ENCODE results near the gene SLX4.

Gene SLX4

DNA sequence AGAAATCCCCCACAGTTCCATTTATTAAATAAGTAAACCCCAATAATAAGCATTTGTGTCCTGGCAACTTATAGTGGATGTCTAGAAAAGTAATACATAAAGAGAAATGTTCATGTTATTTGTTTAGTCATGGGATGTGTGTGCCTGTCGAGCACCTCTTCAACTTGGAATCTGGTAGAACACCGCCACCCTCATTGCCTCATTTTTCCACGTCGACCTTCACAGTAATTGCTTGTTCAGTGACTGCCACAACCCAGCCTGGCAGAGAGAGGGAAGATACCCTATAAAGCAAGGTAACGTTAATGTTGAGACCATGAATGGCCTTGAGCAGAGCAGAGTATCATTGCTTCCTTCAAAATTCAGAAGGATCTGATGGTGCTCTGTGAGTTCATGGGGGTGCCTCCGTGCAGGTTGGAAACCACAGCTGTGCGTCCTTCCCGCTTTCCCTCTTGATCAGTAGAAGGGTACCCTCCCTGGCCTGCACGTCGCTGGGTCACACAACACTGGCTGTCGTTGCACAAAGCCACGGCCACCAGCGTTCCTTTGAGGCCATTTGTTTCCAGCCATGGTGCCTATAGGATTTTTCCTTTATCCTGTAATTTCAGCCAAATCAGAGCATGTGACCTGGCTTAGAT lies 39.3 kb upstream of the SLX4 start:
- H3K9me3 ChIP-seq (ENCODE audit: control insufficient read depth, low read length): no peaks in the 10 kb centered on the region
- no peaks in the 10 kb centered on the region for H3K4me1 ChIP-seq (ENCODE audit: control insufficient read depth, insufficient read depth, low read length)
- H3K9ac ChIP-seq (ENCODE audit: low read length): no peak overlapping the region
- no peaks in the 10 kb centered on the region for H3K27me3 ChIP-seq (replicated peaks; ENCODE audit: control insufficient read depth, insufficient read depth, low read length)
- no peak for DNase-seq (ENCODE audit: low read depth)
- no peak overlapping the region for H3K4me3 ChIP-seq (ENCODE audit: low read length)
- peaks cover 13% of the 10 kb centered on the region for H3K36me3 ChIP-seq (ENCODE audit: control insufficient read depth, insufficient read depth, low read length, severe bottlenecking)

DNA sequence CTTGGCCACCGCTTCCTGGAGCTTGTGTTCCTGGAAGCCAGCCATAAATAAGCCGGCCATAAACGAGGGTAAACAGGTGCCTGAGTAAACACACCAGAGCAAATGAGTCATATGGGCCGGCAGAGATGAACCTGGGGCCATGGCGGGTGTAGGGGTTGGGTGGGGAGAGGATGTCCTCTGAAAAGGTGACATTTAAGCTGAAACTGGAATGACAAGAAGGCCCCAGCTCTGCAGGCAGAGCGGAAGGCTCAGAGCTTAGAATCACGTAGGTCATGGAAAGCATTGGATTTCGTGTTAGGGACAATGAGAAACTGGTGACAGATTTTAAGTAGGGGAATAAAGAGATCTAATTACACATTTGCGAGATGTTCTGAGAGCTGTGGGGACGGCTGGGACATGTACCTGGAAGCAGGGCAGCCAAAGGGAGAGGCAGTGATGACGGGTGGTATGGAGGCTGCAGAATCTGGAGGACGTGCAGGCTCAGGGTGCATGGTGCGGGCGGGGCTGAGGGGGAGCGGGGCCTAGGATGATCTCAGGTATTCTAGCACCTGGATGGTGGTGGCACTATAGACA lies 35.0 kb upstream of the SLX4 start:
- Histone ChIP-seq H3K9ac (ENCODE audit: low read length) (no peak overlapping the region), H3K27me3 (replicated peaks; ENCODE audit: control insufficient read depth, insufficient read depth, low read length) (no peaks in the 10 kb centered on the region), H3K36me3 (ENCODE audit: control insufficient read depth, insufficient read depth, low read length, severe bottlenecking) (peaks cover 2% of the 10 kb centered on the region), H3K4me3 (ENCODE audit: low read length) (no peak overlapping the region), H3K9me3 (ENCODE audit: control insufficient read depth, low read length) (no peaks in the 10 kb centered on the region), H3K4me1 (ENCODE audit: control insufficient read depth, insufficient read depth, low read length) (no peaks in the 10 kb centered on the region)
- no peak for DNase-seq (ENCODE audit: low read depth)

DNA sequence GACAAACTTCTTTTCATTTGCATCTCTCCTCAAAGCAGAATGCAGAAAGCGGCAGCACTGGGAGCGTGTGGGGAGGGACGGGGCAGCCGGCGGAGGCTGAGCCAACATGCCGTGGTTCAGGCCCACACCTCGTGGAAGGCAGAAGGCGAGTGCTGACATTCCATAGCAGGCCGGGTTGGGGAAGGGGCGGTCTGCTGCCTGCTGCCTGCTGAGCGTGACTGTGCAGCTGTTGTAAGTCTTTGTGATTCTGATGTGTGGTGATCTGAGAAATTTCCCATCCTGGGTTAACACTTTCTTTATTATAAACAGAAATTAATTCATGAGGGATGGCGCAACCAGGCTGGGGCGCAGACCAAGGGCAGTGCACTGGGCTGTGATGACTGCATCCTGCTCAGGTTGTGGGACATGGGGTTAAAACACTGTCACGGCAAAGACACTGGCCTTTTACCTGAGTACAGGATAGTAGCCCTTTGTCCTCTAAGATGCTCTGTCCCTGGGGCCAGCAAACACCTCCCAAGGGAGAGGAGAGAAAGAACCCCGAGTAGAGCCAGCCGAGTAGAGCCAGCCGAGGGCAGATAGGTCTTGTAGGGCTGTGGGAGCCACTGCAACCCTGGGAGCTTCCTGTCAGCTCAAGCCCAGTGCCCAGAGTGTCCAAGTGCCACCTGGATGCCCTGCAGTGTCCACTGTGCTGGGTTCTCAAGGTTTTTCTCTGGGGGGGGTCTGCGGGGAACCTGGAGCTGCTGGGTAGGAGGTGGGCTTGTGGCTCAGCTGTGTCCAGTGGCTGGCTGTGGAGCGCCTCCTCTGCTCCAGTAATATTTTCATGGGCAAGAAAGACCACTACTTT lies 34.3 kb upstream of the SLX4 start:
- H3K27me3 ChIP-seq (replicated peaks; ENCODE audit: control insufficient read depth, insufficient read depth, low read length): no peaks in the 10 kb centered on the region
- H3K9ac ChIP-seq (ENCODE audit: low read length): no peak overlapping the region
- DNase-seq (ENCODE audit: low read depth): no peak
- no peaks in the 10 kb centered on the region for H3K4me1 ChIP-seq (ENCODE audit: control insufficient read depth, insufficient read depth, low read length)
- H3K4me3 ChIP-seq (ENCODE audit: low read length): no peak overlapping the region
- H3K36me3 ChIP-seq (ENCODE audit: control insufficient read depth, insufficient read depth, low read length, severe bottlenecking): no peaks in the 10 kb centered on the region
- H3K9me3 ChIP-seq (ENCODE audit: control insufficient read depth, low read length): no peaks in the 10 kb centered on the region

GRCh38 chr16:3645108-3645503 lies 33.7 kb upstream of the SLX4 start:
- Histone ChIP-seq H3K36me3 (ENCODE audit: control insufficient read depth, insufficient read depth, low read length, severe bottlenecking) (no peaks in the 10 kb centered on the region), H3K9ac (ENCODE audit: low read length) (no peak overlapping the region), H3K9me3 (ENCODE audit: control insufficient read depth, low read length) (no peaks in the 10 kb centered on the region), H3K27me3 (replicated peaks; ENCODE audit: control insufficient read depth, insufficient read depth, low read length) (no peaks in the 10 kb centered on the region), H3K4me3 (ENCODE audit: low read length) (no peak overlapping the region), H3K4me1 (ENCODE audit: control insufficient read depth, insufficient read depth, low read length) (no peaks in the 10 kb centered on the region)
- no peak for DNase-seq (ENCODE audit: low read depth)

DNA sequence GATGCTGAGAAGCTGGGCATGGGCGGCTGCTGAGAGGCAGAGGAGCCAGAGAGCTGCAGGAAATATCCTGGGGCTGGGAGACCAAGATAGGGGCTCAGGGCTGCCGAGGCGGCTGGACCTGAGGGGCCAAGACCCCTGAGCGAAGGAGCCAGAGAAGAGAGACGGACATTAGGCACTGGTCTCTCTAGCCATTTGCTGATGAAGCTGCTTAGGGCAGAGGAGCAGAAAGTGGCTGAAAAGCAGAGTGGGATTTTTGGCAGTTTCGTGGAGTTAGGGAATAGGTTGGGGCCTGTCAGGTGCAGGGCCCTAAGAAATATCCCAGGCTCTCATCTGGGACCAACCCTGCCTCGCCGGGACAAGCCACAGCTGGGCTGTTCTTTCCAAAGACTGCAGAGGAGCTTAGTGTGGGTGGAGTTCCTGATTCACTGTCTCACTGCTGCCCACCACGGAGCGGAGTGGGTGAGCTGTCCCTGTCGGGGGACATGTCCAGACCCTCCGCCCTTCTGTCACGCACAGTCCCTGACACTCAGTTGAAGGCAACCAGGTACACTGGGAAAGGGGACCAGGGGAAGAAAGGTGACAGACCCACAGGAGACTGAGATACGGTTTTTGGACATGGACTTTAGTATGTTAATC lies 31.8 kb upstream of the SLX4 start:
- Histone ChIP-seq H3K36me3 (ENCODE audit: control insufficient read depth, insufficient read depth, low read length, severe bottlenecking) (no peaks in the 10 kb centered on the region), H3K9me3 (ENCODE audit: control insufficient read depth, low read length) (no peaks in the 10 kb centered on the region), H3K27me3 (replicated peaks; ENCODE audit: control insufficient read depth, insufficient read depth, low read length) (no peaks in the 10 kb centered on the region), H3K4me1 (ENCODE audit: control insufficient read depth, insufficient read depth, low read length) (no peaks in the 10 kb centered on the region), H3K9ac (ENCODE audit: low read length) (no peak overlapping the region), H3K4me3 (ENCODE audit: low read length) (no peak overlapping the region)
- no peak for DNase-seq (ENCODE audit: low read depth)

GRCh38 chr16:3642397-3643094 lies 31.1 kb upstream of the SLX4 start:
- no peaks in the 10 kb centered on the region for H3K36me3 ChIP-seq (ENCODE audit: control insufficient read depth, insufficient read depth, low read length, severe bottlenecking)
- no peaks in the 10 kb centered on the region for H3K27me3 ChIP-seq (replicated peaks; ENCODE audit: control insufficient read depth, insufficient read depth, low read length)
- H3K9me3 ChIP-seq (ENCODE audit: control insufficient read depth, low read length): no peaks in the 10 kb centered on the region
- H3K4me1 ChIP-seq (ENCODE audit: control insufficient read depth, insufficient read depth, low read length): no peaks in the 10 kb centered on the region
- no peak overlapping the region for H3K4me3 ChIP-seq (ENCODE audit: low read length)
- no peak overlapping the region for H3K9ac ChIP-seq (ENCODE audit: low read length)
- DNase-seq (ENCODE audit: low read depth): no peak

DNA sequence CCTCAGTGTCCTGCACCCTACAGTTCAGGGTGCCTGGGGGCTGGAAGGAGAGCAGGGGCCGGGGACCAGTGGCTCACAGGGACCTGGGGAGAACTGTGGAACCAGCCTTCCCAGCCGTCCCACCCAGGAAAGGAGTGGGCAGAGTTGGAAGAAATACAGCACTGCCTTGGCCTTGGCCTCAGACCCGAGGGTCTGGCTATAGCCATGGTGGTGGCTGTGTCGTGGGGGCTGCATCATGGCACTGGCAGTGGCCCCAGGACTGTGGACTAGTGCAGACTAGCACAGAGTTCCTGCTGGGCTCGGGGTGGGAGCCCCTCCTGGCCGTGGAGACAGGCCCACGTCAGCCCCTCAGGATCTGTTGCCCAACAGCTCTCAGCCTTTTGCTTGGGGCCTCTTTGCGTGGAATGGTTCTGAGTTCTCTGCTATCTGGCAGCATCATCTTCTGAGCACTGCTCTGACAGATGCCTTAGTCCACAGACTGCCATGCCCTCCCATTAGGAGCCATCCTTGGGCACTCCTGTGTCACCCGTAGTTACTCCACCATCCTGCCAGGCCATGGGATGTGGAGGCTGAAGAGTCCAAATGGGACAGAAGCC lies 30.5 kb upstream of the SLX4 start:
- no peak overlapping the region for H3K4me3 ChIP-seq (ENCODE audit: low read length)
- H3K36me3 ChIP-seq (ENCODE audit: control insufficient read depth, insufficient read depth, low read length, severe bottlenecking): no peaks in the 10 kb centered on the region
- DNase-seq (ENCODE audit: low read depth): no peak
- no peaks in the 10 kb centered on the region for H3K27me3 ChIP-seq (replicated peaks; ENCODE audit: control insufficient read depth, insufficient read depth, low read length)
- H3K9ac ChIP-seq (ENCODE audit: low read length): no peak overlapping the region
- H3K9me3 ChIP-seq (ENCODE audit: control insufficient read depth, low read length): no peaks in the 10 kb centered on the region
- H3K4me1 ChIP-seq (ENCODE audit: control insufficient read depth, insufficient read depth, low read length): no peaks in the 10 kb centered on the region

DNA sequence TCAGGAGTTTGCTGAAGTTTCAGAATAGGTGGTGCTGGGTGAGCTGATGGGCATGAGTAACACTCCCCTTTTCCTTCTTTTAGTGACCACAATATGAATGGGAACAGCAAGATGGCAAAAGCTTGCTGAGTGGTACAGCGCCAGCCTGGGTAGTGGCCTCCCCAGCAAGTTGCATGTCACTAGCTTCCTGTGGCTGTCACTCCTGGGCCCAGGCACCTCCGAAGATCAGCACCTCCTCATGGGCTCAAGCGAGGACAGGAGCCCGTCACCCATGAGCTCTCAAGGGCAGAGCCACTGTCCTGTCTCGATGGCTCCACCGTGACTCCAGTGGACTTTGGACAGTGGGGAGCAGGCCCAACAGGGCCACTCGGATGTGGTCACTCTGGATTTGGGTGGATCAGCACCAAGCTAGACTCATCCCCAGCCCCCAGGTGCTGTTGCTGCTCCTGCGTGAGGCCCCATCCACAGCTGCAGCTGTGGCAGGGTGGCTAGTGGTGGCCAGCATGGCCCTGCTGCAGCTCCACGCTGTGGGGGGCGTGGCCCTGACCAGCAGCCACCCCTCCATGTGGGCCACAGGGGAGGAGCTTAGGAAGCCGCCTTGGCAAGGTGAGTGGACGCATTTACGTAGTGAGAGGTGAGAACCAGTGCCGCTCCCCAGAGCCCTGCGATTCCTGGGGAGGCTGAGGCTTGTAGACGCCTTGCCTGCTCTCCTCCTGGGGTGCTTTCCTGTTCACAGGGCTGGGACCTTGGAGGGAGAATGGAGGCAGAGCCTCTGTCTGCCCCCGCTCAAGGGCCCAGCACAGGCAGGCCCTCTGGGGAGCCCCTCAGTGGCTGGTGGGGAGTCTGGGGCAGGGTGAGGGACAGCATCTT lies 29.5 kb upstream of the SLX4 start:
- Histone ChIP-seq H3K4me3 (ENCODE audit: low read length) (no peak overlapping the region), H3K9ac (ENCODE audit: low read length) (no peak overlapping the region), H3K27me3 (replicated peaks; ENCODE audit: control insufficient read depth, insufficient read depth, low read length) (no peaks in the 10 kb centered on the region), H3K36me3 (ENCODE audit: control insufficient read depth, insufficient read depth, low read length, severe bottlenecking) (no peaks in the 10 kb centered on the region), H3K9me3 (ENCODE audit: control insufficient read depth, low read length) (no peaks in the 10 kb centered on the region), H3K4me1 (ENCODE audit: control insufficient read depth, insufficient read depth, low read length) (no peaks in the 10 kb centered on the region)
- DNase-seq (ENCODE audit: low read depth): no peak

- H3K4me3 ChIP-seq (ENCODE audit: low read length): no peak overlapping the region
- H3K9ac ChIP-seq (ENCODE audit: low read length): no peak overlapping the region
- H3K9me3 ChIP-seq (ENCODE audit: control insufficient read depth, low read length): no peaks in the 10 kb centered on the region
- no peak for DNase-seq (ENCODE audit: low read depth)
- H3K36me3 ChIP-seq (ENCODE audit: control insufficient read depth, insufficient read depth, low read length, severe bottlenecking): no peaks in the 10 kb centered on the region
- H3K4me1 ChIP-seq (ENCODE audit: control insufficient read depth, insufficient read depth, low read length): no peaks in the 10 kb centered on the region
- H3K27me3 ChIP-seq (replicated peaks; ENCODE audit: control insufficient read depth, insufficient read depth, low read length): no peaks in the 10 kb centered on the region
Measured at GRCh38 chr16:3640207-3640606, 28.8 kb upstream of the SLX4 start.

GRCh38 chr16:3638916-3639644 lies 27.7 kb upstream of the SLX4 start:
- Histone ChIP-seq H3K9ac (ENCODE audit: low read length) (no peak overlapping the region), H3K27me3 (replicated peaks; ENCODE audit: control insufficient read depth, insufficient read depth, low read length) (no peaks in the 10 kb centered on the region), H3K4me1 (ENCODE audit: control insufficient read depth, insufficient read depth, low read length) (no peaks in the 10 kb centered on the region), H3K36me3 (ENCODE audit: control insufficient read depth, insufficient read depth, low read length, severe bottlenecking) (no peaks in the 10 kb centered on the region), H3K4me3 (ENCODE audit: low read length) (no peak overlapping the region), H3K9me3 (ENCODE audit: control insufficient read depth, low read length) (no peaks in the 10 kb centered on the region)
- no peak for DNase-seq (ENCODE audit: low read depth)
